SK-N-SH (cell line): ENCODE data around the gene C1D. TPM values are rescaled to one million over a fixed set of nuclear protein-coding genes. Genes with fewer than 3 reads are reported as not detected.

Experiments used
- CTCF ChIA-PET: fragments of 300-600, 350-600 bp; formaldehyde crosslinking; extraction: SDS; loops from one replicate; lab custom pipeline; 2021; lab: Yijun Ruan, JAX
- POLR2A ChIA-PET: fragments of 350-600 bp; sonication (Branson Sonifier 250); formaldehyde crosslinking; extraction: SDS; loops from one replicate; lab custom pipeline; 2020; ENCODE audit warnings: antibody characterized with exemption, inconsistent platforms; lab: Yijun Ruan, JAX
- DNase-seq: peaks from one replicate; pipeline ENCODE4 v3.0.0; 2012
- H2AFZ ChIP-seq: fragments of 200-600 bp; sonication (generic); 2 replicates; pipeline ENCODE4 v1.8.1; 2016; ENCODE audit warnings: antibody characterized with exemption, mild to moderate bottlenecking, low read depth
- H3F3A ChIP-seq: fragments of 200-600 bp; sonication (generic); replicated peaks from 2 replicates; pipeline ENCODE3; 2016; ENCODE audit warnings: antibody characterized with exemption, mild to moderate bottlenecking; ENCODE audit not compliant: insufficient read depth
- H3K27ac ChIP-seq, 2 experiments: fragments of 200-500 bp in 1 of 2; fragments of 200-600 bp in 1 of 2; sonication (Bioruptor generic) in 1 of 2; sonication (generic), shearing (Covaris generic) in 1 of 2; 2 replicates each; pipeline versions ENCODE4 v1.5.1 to v1.6.1; 2014 to 2016; ENCODE audit warnings: low read depth in 2 of 2, inconsistent platforms in 1 of 2, low read length in 1 of 2, mild to moderate bottlenecking in 1 of 2, mixed read lengths in 1 of 2
- H3K27me3 ChIP-seq: fragments of 200-600 bp; sonication (generic), shearing (Covaris generic); 2 replicates; pipeline ENCODE4 v1.6.1; 2016; ENCODE audit warnings: mixed run types; ENCODE audit not compliant: insufficient read depth
- H3K36me3 ChIP-seq, 2 experiments: fragments of 200-500 bp in 1 of 2; fragments of 200-600 bp in 1 of 2; sonication (Bioruptor generic) in 1 of 2; sonication (generic) in 1 of 2; replicated peaks in 1 of 2; 2 replicates each; pipeline versions ENCODE3 to v1.5.1; 2014 to 2016; ENCODE audit warnings: low read length in 1 of 2, mild to moderate bottlenecking in 1 of 2; ENCODE audit not compliant: insufficient read depth in 2 of 2, control insufficient read depth in 1 of 2
- H3K4me1 ChIP-seq, 2 experiments: fragments of 200-500 bp in 1 of 2; fragments of 200-600 bp in 1 of 2; sonication (Bioruptor generic) in 1 of 2; sonication (generic), shearing (Covaris generic) in 1 of 2; 2 replicates each; pipeline versions ENCODE4 v1.5.1 to v1.6.1; 2014 to 2016; ENCODE audit warnings: low read depth in 1 of 2, low read length in 1 of 2, mixed run types in 1 of 2; ENCODE audit not compliant: insufficient read depth in 2 of 2, control insufficient read depth in 1 of 2
- H3K4me2 ChIP-seq: fragments of 200-600 bp; sonication (generic), shearing (Covaris generic); 2 replicates; pipeline ENCODE4 v1.6.1; 2017; ENCODE audit warnings: mixed run types
- H3K4me3 ChIP-seq, 2 experiments: fragments of 200-500 bp in 1 of 2; fragments of 200-600 bp in 1 of 2; sonication (Bioruptor generic) in 1 of 2; sonication (generic), shearing (Covaris generic) in 1 of 2; 2 replicates each; pipeline versions ENCODE4 v1.5.1 to v1.8.1; 2014 to 2016; ENCODE audit warnings: low read depth in 2 of 2, inconsistent platforms in 1 of 2, low read length in 1 of 2, mild to moderate bottlenecking in 1 of 2, mixed read lengths in 1 of 2, moderate library complexity in 1 of 2
- H3K79me2 ChIP-seq: fragments of 200-600 bp; sonication (generic); 2 replicates; pipeline ENCODE4 v1.8.1; 2017; ENCODE audit warnings: mild to moderate bottlenecking; ENCODE audit not compliant: insufficient read depth
- H3K9ac ChIP-seq: fragments of 200-600 bp; sonication (generic); 2 replicates; pipeline ENCODE4 v1.6.1; 2017; ENCODE audit warnings: mixed run types
- H3K9me2 ChIP-seq: fragments of 200-600 bp; sonication (generic); 2 replicates; pipeline ENCODE4 v1.6.1; 2017; ENCODE audit warnings: mixed run types
- H3K9me3 ChIP-seq: fragments of 200-600 bp; sonication (generic); 2 replicates; pipeline ENCODE4 v1.6.1; 2017; ENCODE audit warnings: mixed run types, mild to moderate bottlenecking, moderate library complexity
- H4K20me1 ChIP-seq: fragments of 200-600 bp; sonication (generic); 2 replicates; pipeline ENCODE4 v1.6.1; 2017; ENCODE audit warnings: mild to moderate bottlenecking, mixed run types; ENCODE audit not compliant: insufficient read depth
- ELF1 ChIP-seq: IDR thresholded peaks from 2 replicates; pipeline ENCODE4 v1.4.0; 2012
- EP300 ChIP-seq, 2 experiments: IDR thresholded peaks; 2 replicates each; pipeline versions ENCODE4 v1.4.0 to v1.6.1; 2012; ENCODE audit warnings: borderline replicate concordance in 1 of 2, low read depth in 1 of 2, low read length in 1 of 2
- EZH2phosphoT487 ChIP-seq: fragments of 200-600 bp; sonication (generic); IDR thresholded peaks from 2 replicates; pipeline ENCODE4 v1.6.1; 2017; ENCODE audit warnings: low read depth, mixed run types, mild to moderate bottlenecking, antibody characterized with exemption, moderate library complexity, borderline replicate concordance
- FOSL2 ChIP-seq: IDR thresholded peaks from 2 replicates; pipeline ENCODE4 v1.4.0; 2012; ENCODE audit warnings: low read depth, mild to moderate bottlenecking, moderate library complexity, borderline replicate concordance
- FOXJ3 ChIP-seq: sonication (generic); formaldehyde crosslinking; IDR thresholded peaks from 2 replicates; pipeline ENCODE4 v1.5.1; 2020; ENCODE audit warnings: mild to moderate bottlenecking, missing genetic modification reagents
- GABPA ChIP-seq: IDR thresholded peaks from 2 replicates; pipeline ENCODE4 v1.4.0; 2012; ENCODE audit warnings: low read depth, mild to moderate bottlenecking
- NFIC ChIP-seq: IDR thresholded peaks from 2 replicates; pipeline ENCODE4 v1.4.0; 2012; ENCODE audit warnings: borderline replicate concordance
- TAF1 ChIP-seq: IDR thresholded peaks from 2 replicates; pipeline ENCODE4 v1.6.1; 2012; ENCODE audit warnings: low read depth, mild to moderate bottlenecking, low read length, moderate library complexity, borderline replicate concordance
- TCF12 ChIP-seq: IDR thresholded peaks from 2 replicates; pipeline ENCODE4 v1.4.0; 2012
- YY1 ChIP-seq: IDR thresholded peaks from 2 replicates; pipeline ENCODE4 v1.4.0; 2012; ENCODE audit warnings: low read depth, mild to moderate bottlenecking
- WGBS: methylation state at CpG from one replicate; pipeline ENCODE4 v1.1.6; 2017; ENCODE audit warnings: low lambda C conversion rate; 5-methylcytosine and 5-hydroxymethylcytosine counted together
- polyA plus RNA-seq, 3 experiments: library from polyadenylated mRNA; depleted of rRNA; stranded (reverse); fragments of >200 nt; gene quantifications; 2 replicates each; pipeline ENCODE4 v1.2.3, GENCODE V29; 2012
- TF ChIP-seq, protein P1 (sequence below): IDR thresholded peaks from 2 replicates; pipeline ENCODE4; 2012
- TF ChIP-seq, protein P2 (sequence below): fragments of 200-600 bp; sonication (generic); IDR thresholded peaks from 2 replicates; pipeline ENCODE4 v1.6.1; 2017; ENCODE audit warnings: antibody characterized with exemption, mild to moderate bottlenecking, moderate library complexity
- TF ChIP-seq, protein P3 (sequence below): IDR thresholded peaks from 2 replicates; pipeline ENCODE4 v1.4.0; 2012; ENCODE audit warnings: low read depth
- TF ChIP-seq, protein P4 (sequence below): fragments of 150-350 bp; IDR thresholded peaks from 2 replicates; pipeline ENCODE4 v1.6.1; 2016; ENCODE audit warnings: mild to moderate bottlenecking, low read depth, low read length

C1D gene
- polyA plus RNA-seq, 1 of the 3 experiments (the other 2 are of a cell fraction): 45.9 TPM

DNA sequence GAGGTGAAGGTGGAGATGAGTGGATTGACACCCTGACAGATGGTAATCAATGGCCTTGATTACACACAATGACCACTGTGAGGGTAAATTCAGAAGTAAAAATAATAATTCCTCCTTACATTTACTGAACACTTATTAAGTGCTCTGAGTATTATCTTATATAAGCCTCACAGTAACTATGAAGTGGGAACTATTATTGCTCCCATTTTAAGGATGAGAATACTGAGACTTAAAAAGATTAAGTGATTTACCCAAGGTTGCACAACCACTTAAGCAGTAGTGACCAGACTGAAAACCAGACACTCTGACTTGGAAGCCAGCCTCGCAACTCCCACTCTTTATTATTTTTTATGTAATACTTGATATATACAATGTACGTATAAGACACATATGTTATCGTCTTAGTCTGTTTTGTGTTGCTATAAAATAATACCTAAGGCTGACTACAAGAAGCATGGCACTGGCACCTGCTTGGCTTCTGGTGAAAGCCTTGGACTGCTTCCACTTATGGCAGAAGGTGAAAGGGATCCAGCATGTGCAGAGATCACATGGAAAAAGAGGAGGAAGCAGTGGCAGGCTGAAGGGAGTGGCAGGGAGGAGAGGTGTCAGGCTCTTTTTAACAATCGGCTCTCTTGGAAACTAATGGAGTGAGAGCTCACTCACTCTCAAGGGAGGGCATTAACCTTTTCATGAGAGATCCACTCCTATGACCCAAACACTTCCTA is 41.5 kb upstream of the C1D start:
- H3K9me3 ChIP-seq: no peaks in the 10 kb centered on the region
- no peak overlapping the region for H3K4me2 ChIP-seq
- no peaks in the 10 kb centered on the region for H3K9me2 ChIP-seq
- H3K27ac ChIP-seq: no peak overlapping the region
- H3K9ac ChIP-seq: no peak overlapping the region
- no peaks in the 10 kb centered on the region for H3K27me3 ChIP-seq
- no peak overlapping the region for H3K4me3 ChIP-seq
- H3F3A ChIP-seq: no peaks in the 10 kb centered on the region
- no peak for DNase-seq
- 81% methylated on average over 4 of the region's 4 CpGs for WGBS
- TF ChIP-seq FOSL2 (no peak), TCF12 (no peak), ELF1 (no peak), YY1 (no peak), FOXJ3 (CRISPR knock-in tag) (no peak), GABPA (no peak)
- TF ChIP-seq, protein P1, sequence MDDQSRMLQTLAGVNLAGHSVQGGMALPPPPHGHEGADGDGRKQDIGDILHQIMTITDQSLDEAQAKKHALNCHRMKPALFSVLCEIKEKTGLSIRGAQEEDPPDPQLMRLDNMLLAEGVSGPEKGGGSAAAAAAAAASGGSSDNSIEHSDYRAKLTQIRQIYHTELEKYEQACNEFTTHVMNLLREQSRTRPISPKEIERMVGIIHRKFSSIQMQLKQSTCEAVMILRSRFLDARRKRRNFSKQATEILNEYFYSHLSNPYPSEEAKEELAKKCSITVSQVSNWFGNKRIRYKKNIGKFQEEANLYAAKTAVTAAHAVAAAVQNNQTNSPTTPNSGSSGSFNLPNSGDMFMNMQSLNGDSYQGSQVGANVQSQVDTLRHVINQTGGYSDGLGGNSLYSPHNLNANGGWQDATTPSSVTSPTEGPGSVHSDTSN: no peak
- TF ChIP-seq, all 33 proteins: peak for 0
- Histone ChIP-seq H3K36me3 (no peaks in the 10 kb centered on the region), H2AFZ (no peak overlapping the region), H3K4me1 (no peaks in the 10 kb centered on the region), H3K79me2 (no peaks in the 10 kb centered on the region), H4K20me1 (no peaks in the 10 kb centered on the region)
- POLR2A ChIA-PET: no interaction called here
- CTCF ChIA-PET: interaction anchor here (1.2 kb wide), 1 partner anchor 18 kb away, joined by 3 read pairs; no protein-coding TSS in a partner anchor

DNA sequence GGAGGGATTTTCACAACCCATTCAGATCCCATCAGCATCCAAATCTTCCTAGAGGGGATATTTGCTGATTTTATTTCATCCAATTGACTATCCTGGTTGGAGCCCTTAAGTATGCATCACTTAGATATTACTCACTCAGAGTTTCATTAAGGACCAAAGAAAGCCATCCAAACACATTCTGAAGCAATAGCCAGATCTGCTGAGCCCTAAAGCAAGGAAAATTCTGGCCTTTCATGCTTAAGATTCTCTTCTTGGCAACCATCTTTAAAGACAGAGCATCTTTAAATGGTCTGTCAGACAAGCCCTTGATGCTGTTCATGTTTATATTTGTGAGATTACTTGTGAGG is 40.9 kb upstream of the C1D start:
- TF ChIP-seq, protein P2, sequence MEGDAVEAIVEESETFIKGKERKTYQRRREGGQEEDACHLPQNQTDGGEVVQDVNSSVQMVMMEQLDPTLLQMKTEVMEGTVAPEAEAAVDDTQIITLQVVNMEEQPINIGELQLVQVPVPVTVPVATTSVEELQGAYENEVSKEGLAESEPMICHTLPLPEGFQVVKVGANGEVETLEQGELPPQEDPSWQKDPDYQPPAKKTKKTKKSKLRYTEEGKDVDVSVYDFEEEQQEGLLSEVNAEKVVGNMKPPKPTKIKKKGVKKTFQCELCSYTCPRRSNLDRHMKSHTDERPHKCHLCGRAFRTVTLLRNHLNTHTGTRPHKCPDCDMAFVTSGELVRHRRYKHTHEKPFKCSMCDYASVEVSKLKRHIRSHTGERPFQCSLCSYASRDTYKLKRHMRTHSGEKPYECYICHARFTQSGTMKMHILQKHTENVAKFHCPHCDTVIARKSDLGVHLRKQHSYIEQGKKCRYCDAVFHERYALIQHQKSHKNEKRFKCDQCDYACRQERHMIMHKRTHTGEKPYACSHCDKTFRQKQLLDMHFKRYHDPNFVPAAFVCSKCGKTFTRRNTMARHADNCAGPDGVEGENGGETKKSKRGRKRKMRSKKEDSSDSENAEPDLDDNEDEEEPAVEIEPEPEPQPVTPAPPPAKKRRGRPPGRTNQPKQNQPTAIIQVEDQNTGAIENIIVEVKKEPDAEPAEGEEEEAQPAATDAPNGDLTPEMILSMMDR: no peak
- TF ChIP-seq NFIC: no peak
- TF ChIP-seq, protein P3, sequence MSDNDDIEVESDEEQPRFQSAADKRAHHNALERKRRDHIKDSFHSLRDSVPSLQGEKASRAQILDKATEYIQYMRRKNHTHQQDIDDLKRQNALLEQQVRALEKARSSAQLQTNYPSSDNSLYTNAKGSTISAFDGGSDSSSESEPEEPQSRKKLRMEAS: no peak
- TF ChIP-seq EP300 (IDR thresholded peaks at IDR 0.05; ENCODE audit: borderline replicate concordance in 1 of 2, low read depth in 1 of 2, low read length in 1 of 2): no peak
- TF ChIP-seq TAF1: no peak
- no peak for TF ChIP-seq TCF12
- TF ChIP-seq, protein P4, sequence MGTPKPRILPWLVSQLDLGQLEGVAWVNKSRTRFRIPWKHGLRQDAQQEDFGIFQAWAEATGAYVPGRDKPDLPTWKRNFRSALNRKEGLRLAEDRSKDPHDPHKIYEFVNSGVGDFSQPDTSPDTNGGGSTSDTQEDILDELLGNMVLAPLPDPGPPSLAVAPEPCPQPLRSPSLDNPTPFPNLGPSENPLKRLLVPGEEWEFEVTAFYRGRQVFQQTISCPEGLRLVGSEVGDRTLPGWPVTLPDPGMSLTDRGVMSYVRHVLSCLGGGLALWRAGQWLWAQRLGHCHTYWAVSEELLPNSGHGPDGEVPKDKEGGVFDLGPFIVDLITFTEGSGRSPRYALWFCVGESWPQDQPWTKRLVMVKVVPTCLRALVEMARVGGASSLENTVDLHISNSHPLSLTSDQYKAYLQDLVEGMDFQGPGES: no peak
- TF ChIP-seq EZH2phosphoT487: no peak
- no peaks in the 10 kb centered on the region for H3K36me3 ChIP-seq
- H3K79me2 ChIP-seq: no peaks in the 10 kb centered on the region
- ChIA-PET CTCF (interaction anchor here (1.3 kb wide), 1 partner anchor 18 kb away, joined by 3 read pairs; no protein-coding TSS in a partner anchor), POLR2A (interaction anchor here (0.6 kb wide), 1 partner anchor 52 kb away, joined by 4 read pairs; no protein-coding TSS in a partner anchor)
- H3K9me2 ChIP-seq: no peaks in the 10 kb centered on the region
- no peak overlapping the region for H3K9ac ChIP-seq
- no peaks in the 10 kb centered on the region for H3K27me3 ChIP-seq
- H3K4me3 ChIP-seq: no peak overlapping the region
- DNase-seq: no peak
- no peaks in the 10 kb centered on the region for H3F3A ChIP-seq
- peak overlapping the region; percentile 7; the same call in 1 of the 2 replicates for H2AFZ ChIP-seq
- no peak overlapping the region for H3K4me2 ChIP-seq
- H3K9me3 ChIP-seq: no peaks in the 10 kb centered on the region
- no peaks in the 10 kb centered on the region for H3K4me1 ChIP-seq
- H4K20me1 ChIP-seq: no peaks in the 10 kb centered on the region
- no peak overlapping the region for H3K27ac ChIP-seq
